Small intestine (tissue), 7 donors: ENCODE measurements around the gene IL17RD. TPM values are rescaled to one million over a fixed set of nuclear protein-coding genes. Genes with fewer than 3 reads are reported as not detected.

Experiments
- DNase-seq, 2 donors: peaks; one replicate each; pipeline versions ENCODE4 v3.0.0 to v3.0.0-alpha.2; 2013
- FAIRE-seq: peaks from 2 replicates; lab custom pipeline; 2012; peaks lifted over from hg19 to GRCh38; lab: Jason Lieb, UNC
- H3K27ac ChIP-seq, 3 donors: one replicate each; pipeline ENCODE4 v1.5.1; 2013; ENCODE audit warnings: low read length in 2 of 3, mild to moderate bottlenecking in 2 of 3, control low read depth in 1 of 3, inconsistent platforms in 1 of 3, low read depth in 1 of 3, moderate library complexity in 1 of 3
- H3K27me3 ChIP-seq, 3 donors: one replicate each; pipeline ENCODE4 v1.6.1; 2013; ENCODE audit warnings: low read length in 3 of 3, inconsistent platforms in 1 of 3; ENCODE audit not compliant: control insufficient read depth in 3 of 3, insufficient read depth in 3 of 3
- H3K36me3 ChIP-seq, 3 donors: one replicate each; pipeline ENCODE4 v1.6.1; 2013; ENCODE audit warnings: low read length in 3 of 3, inconsistent platforms in 1 of 3, low read depth in 1 of 3, mild to moderate bottlenecking in 1 of 3, moderate library complexity in 1 of 3; ENCODE audit not compliant: control insufficient read depth in 3 of 3, insufficient read depth in 2 of 3
- H3K4me1 ChIP-seq, 3 donors: one replicate each; pipeline ENCODE4 v1.6.1; 2013; ENCODE audit warnings: low read length in 2 of 3, inconsistent platforms in 1 of 3, low read depth in 1 of 3, mild to moderate bottlenecking in 1 of 3, moderate library complexity in 1 of 3; ENCODE audit not compliant: control insufficient read depth in 3 of 3, insufficient read depth in 2 of 3
- H3K4me3 ChIP-seq, 3 donors: one replicate each; pipeline ENCODE4 v1.5.1; 2013; ENCODE audit warnings: low read length in 3 of 3, control low read depth in 1 of 3, inconsistent platforms in 1 of 3, low read depth in 1 of 3, mild to moderate bottlenecking in 1 of 3, moderate library complexity in 1 of 3
- H3K9me3 ChIP-seq, 2 donors: one replicate each; pipeline ENCODE4 v1.6.1; 2013; ENCODE audit warnings: low read depth in 1 of 2, low read length in 1 of 2; ENCODE audit not compliant: control insufficient read depth in 2 of 2, insufficient read depth in 1 of 2
- WGBS, 3 donors: extraction: QIAGEN DNeasy Blood & Tissue Kit; methylation state at CpG; one replicate each; pipeline ENCODE4 v1.1.7; 2013; 5-methylcytosine and 5-hydroxymethylcytosine counted together
- polyA plus RNA-seq, 4 donors: library from polyadenylated mRNA; stranded (reverse) in 3 of 4; unstranded in 1 of 4; fragments of 200-250 nt in 3 of 4; fragments of 120-200 nt in 1 of 4; gene quantifications; one replicate each; pipeline versions ENCODE4 v1.2.1 to v1.2.3, GENCODE V29; 2013
- donor health status: healthy with polysubstance abuse.
- donor health status: control.
- donor health status: control.
- donor health status: Bipolar disorder and iron deficiency.
- donor health status: healthy.

IL17RD gene
- polyA plus RNA-seq, 4 donors = 0.87 to 1.5 TPM; not detected in 2

GRCh38 chr3:57059411-57059810, 105.7 kb downstream of the IL17RD start:
- Histone ChIP-seq H3K9me3 (no peaks in the 10 kb centered on the region), H3K27ac (no peak overlapping the region), H3K4me3 (no peak overlapping the region), H3K4me1 (peaks cover 0 to 3% (median 0%) of the 10 kb centered on the region in 3 donors), H3K27me3 (no peaks in the 10 kb centered on the region), H3K36me3 (no peaks in the 10 kb centered on the region)
- WGBS, 3 donors = 57 to 75% (median 71%) methylated on average over 3 of the region's 3 CpGs
- DNase-seq = no peak
- no peak for FAIRE-seq

DNA sequence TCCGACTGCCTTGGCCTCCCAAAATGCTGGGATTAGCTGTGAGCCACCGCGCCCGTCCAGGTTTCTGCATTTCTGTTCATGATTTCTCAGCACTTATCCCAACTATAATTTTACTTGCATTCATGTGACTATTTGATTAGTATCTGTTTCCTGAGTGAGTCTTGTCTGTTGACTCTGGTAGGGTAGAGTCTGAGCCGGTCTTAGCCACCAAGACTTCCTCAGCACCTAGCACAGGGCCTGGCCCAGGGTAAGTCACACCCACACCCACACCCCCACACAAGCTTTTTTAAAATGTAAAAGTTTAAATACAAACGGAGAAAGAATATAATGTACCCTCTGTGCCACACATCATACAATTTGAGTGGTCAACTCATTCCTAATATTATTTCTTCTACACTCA, 107.8 kb downstream of the IL17RD start:
- H3K36me3 ChIP-seq = no peaks in the 10 kb centered on the region
- no peak for DNase-seq
- H3K4me1 ChIP-seq = no peaks in the 10 kb centered on the region
- no peaks in the 10 kb centered on the region for H3K9me3 ChIP-seq
- H3K4me3 ChIP-seq = no peak overlapping the region
- 65 to 78% (median 71%) methylated on average over 6 of the region's 6 CpGs for WGBS, 3 donors
- no peaks in the 10 kb centered on the region for H3K27me3 ChIP-seq
- no peak for FAIRE-seq
- H3K27ac ChIP-seq = no peak overlapping the region

- no peak overlapping the region for H3K27ac ChIP-seq
- no peak for FAIRE-seq
- 67 to 90% (median 67%) methylated on average over 3 to 6 of the region's 6 CpGs for WGBS, 3 donors
- H3K27me3 ChIP-seq = no peaks in the 10 kb centered on the region
- no peak overlapping the region for H3K4me3 ChIP-seq
- H3K36me3 ChIP-seq = no peaks in the 10 kb centered on the region
- DNase-seq = no peak
- no peaks in the 10 kb centered on the region for H3K4me1 ChIP-seq
- no peaks in the 10 kb centered on the region for H3K9me3 ChIP-seq
These were observed 112.0 kb downstream of the IL17RD start for GRCh38 chr3:57053122-57053521.

GRCh38 chr3:57052662-57053061, 112.5 kb downstream of the IL17RD start:
- WGBS, 3 donors = 79 to 95% (median 88%) methylated on average over 5 of the region's 5 CpGs
- FAIRE-seq (no peak), DNase-seq (no peak)
- Histone ChIP-seq H3K27ac (no peak overlapping the region), H3K36me3 (no peaks in the 10 kb centered on the region), H3K9me3 (no peaks in the 10 kb centered on the region), H3K4me3 (no peak overlapping the region), H3K4me1 (no peaks in the 10 kb centered on the region), H3K27me3 (no peaks in the 10 kb centered on the region)

DNA sequence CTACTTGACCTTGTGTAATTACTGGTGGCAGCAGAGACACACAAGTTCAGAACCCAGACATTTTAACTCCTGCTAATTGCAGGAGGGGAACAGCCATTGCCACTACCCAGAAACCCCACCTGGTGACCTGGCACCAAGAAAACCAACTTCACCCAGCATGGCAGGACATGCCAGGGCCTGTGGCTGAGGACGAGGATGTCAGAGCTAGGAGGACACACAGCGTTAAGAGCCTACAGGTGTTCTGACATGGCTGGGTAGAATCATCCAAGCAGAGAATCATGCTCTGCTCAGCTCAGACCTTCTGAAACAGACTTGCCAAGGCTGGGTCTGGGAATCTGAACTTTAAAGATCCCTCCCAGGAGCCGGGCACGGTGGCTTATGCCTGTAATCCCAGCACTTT, 116.4 kb downstream of the IL17RD start:
- Histone ChIP-seq H3K9me3 (no peaks in the 10 kb centered on the region), H3K4me3 (no peak overlapping the region), H3K4me1 (peaks cover 0 to 3% (median 0%) of the 10 kb centered on the region in 3 donors), H3K27me3 (no peaks in the 10 kb centered on the region), H3K27ac (no peak overlapping the region), H3K36me3 (no peaks in the 10 kb centered on the region)
- FAIRE-seq = no peak
- DNase-seq = no peak
- 79 to 84% (median 83%) methylated on average over 4 of the region's 4 CpGs for WGBS, 3 donors

- H3K9me3 ChIP-seq = no peaks in the 10 kb centered on the region
- H3K27ac ChIP-seq = no peak overlapping the region
- no peak overlapping the region for H3K4me3 ChIP-seq
- DNase-seq (no peak), FAIRE-seq (no peak)
- H3K27me3 ChIP-seq = no peaks in the 10 kb centered on the region
- 59 to 83% (median 70%) methylated on average over 8 of the region's 8 CpGs for WGBS, 3 donors
- H3K4me1 ChIP-seq = peaks cover 0 to 3% (median 0%) of the 10 kb centered on the region in 3 donors
- H3K36me3 ChIP-seq = no peaks in the 10 kb centered on the region
These were observed 117.0 kb downstream of the IL17RD start for GRCh38 chr3:57048052-57048671.

- WGBS, 3 donors = 53 to 72% (median 57%) methylated on average over 7 of the region's 7 CpGs
- Histone ChIP-seq H3K27ac (no peak overlapping the region), H3K27me3 (no peaks in the 10 kb centered on the region), H3K4me1 (peaks cover 0 to 3% (median 0%) of the 10 kb centered on the region in 3 donors), H3K36me3 (no peaks in the 10 kb centered on the region), H3K4me3 (no peak overlapping the region), H3K9me3 (no peaks in the 10 kb centered on the region)
- no peak for FAIRE-seq
- DNase-seq = no peak
These were observed 118.9 kb downstream of the IL17RD start for GRCh38 chr3:57046101-57046765.

DNA sequence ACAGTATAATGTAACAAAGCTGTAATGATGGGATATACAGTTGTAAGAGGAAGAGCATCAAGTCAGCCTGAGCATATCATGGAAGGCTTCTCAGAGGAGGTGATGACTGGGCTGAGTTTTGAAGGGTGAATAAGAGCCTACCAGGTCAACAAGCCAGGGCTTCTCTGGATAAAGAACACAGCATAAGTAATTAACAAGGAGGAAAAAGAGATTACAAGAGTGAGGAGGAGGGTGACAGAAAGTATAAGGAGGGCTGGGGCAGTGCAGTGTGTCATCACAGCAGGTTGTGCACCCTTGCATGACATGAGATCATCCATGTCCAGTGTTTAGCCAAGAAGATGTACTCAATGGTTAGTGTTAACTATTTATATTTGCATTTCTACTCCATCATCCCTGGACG, 121.6 kb downstream of the IL17RD start:
- H3K36me3 ChIP-seq = no peaks in the 10 kb centered on the region
- no peak for DNase-seq
- no peak overlapping the region for H3K27ac ChIP-seq
- H3K4me3 ChIP-seq = no peak overlapping the region
- no peak for FAIRE-seq
- no peaks in the 10 kb centered on the region for H3K9me3 ChIP-seq
- 0 to 7% (median 0%) methylated on average over 1 of the region's 1 CpG for WGBS, 3 donors
- H3K4me1 ChIP-seq = peaks cover 0 to 3% (median 0%) of the 10 kb centered on the region in 3 donors
- no peaks in the 10 kb centered on the region for H3K27me3 ChIP-seq
